Activated T-cell treated with anti-CD3 and anti-CD28 coated beads, Interleukin-2, amount 50 U/mL, for 1 hour (primary cell): ENCODE results near the gene TBC1D8.
"Not testable (repeated sequence)": the region's sequence is repeated elsewhere in the genome, so short reads cannot be mapped to it uniquely, and the experiment has no call there.

ENCODE experiments used
- DNase-seq: peaks from one replicate; pipeline ENCODE4 v3.0.0-alpha.2; 2020

TBC1D8 gene

DNA sequence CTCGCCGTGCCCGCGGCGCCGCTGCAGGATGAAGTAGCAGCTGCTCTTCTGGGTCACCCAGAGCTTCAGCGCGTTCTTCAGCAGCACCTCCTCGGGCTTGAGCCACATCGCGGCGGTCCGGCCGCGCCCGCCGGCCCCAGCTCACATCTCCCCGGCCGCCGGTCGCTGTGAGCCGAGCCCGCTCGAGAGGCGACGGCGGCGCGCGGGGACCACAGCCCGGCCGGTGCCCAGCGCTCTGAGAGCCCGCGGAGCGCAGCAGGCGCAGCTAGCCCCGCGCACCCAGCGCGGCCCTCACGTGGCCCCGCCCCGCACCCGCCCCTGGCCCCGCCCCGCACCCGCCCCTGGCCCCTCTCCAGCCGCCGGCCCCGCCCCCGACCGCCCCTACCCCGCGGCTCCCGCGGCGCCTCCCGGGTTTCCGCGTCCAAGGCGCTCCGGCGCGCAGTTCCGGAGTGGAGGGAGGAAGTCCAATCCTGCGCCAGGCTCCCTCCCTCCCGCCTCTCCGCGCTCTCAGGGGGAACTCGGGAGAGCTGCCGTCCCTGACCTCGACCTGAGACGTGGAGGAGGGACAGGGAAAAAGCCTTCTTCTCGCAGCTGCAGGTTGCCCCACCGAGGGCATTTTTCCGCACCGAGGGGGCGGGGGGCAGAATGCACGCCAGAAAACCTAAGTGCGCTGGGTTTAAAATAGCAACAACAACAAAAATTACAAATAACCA is at the start of gene TBC1D8:
Gene TBC1D8, minus strand, starts transcription at position 237 of the 713 bp plus-strand sequence. Its CDS starts 129 bp downstream, at position 108.
- DNase-seq: peak; percentile 76

DNA sequence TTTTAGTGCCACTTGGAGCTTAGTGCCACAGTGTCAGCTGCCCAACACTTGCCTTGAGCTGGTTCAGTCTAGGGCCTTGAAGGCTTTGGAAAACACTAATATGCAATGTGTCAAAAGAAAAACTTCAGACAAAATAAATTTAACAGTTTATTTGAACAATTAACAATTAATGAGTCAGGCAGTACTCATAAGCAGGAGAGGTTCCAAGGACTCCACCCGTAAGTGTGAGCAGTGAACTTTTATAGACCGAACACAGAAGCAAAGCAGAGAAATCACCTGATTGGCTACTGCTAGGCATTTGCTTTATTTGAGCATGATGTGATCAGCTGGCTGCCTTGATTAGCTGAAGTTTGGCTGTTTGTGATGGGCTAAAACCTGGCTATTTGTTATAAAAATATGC is 49.5 kb upstream of the TBC1D8 start:
- DNase-seq: no peak

DNA sequence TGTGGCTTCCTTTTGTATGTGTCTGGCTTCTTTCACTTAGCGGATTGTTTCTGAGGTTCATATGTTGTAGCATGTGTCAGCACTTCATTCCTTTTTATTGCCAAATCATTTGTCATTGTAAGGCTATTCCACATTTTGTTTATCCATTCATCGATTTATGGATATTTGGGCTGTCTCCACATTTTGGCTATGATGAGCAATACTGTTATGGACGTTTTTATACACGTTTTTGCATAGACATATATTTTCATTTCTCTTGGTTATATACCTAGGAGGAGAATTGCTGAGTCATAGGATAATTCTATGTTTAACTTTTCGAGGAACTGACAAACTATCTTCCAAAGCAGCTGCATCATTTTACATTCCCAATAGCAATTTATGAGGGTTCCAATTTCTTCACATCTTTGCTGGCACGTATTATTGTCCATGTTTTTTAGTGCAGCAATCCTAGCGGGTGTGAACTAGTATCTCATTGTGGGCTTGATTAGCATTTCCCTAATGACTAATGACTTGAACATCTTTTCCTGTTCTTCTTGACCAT is 48.1 kb upstream of the TBC1D8 start:
- no peak for DNase-seq

DNA sequence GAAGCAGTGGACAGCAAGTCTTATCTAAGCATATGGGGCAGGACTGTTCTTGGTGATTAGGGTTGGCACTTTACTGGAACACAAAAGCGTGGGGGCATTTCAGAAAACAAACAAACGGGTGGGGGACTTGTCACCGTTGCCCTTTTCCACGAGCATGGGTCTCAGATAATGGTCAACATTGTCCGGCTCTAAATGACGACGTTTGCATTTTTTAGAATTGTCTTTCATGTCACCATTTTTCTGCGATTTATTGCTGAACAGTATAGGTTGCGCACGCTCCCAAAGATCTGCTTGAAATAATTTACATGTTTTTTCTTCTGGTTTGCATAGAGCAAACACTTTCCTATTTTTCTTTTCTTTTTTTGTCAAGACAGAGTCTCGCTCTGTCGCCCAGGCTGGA is 46.6 kb upstream of the TBC1D8 start:
- no peak for DNase-seq

- no peak for DNase-seq
Observed at GRCh38 chr2:101197215-101197745, 46.1 kb upstream of the TBC1D8 start.

DNA sequence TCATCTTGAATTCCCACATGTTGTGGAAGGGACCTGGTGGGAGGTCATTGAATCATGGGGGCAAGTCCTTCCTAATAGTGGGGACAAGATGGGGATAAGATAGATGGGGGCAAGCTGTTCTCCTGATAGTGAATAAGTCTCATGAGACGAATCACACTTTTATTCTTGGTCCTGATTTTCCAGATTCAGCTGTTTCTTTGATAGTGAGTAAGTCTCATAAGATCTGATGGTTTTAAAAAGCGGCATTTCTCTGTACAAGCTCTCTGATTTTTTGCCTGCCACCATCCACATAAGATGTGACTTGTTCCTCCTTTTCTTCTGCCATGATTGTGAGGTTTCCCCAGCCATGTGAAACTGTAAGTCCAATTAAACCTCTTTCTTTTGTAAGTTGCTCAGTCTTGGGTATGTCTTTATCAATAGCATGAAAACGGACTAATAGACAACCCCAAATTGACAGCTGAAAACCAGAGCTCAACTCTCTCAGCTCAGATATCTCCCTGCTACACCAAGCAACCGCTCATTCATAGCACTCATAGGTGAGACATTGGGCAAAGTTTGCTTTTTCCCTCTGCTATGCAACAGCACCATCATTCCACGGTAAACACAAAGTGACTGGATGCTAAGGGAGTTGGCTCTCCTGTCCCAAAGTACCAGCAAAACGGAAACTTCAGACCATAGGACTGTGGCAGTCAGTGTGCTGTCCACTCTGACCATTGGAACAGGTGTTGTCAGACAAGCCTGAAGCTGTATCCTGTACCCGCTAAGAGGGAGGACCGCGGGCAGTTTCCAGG is 44.9 kb upstream of the TBC1D8 start:
- no peak for DNase-seq

DNA sequence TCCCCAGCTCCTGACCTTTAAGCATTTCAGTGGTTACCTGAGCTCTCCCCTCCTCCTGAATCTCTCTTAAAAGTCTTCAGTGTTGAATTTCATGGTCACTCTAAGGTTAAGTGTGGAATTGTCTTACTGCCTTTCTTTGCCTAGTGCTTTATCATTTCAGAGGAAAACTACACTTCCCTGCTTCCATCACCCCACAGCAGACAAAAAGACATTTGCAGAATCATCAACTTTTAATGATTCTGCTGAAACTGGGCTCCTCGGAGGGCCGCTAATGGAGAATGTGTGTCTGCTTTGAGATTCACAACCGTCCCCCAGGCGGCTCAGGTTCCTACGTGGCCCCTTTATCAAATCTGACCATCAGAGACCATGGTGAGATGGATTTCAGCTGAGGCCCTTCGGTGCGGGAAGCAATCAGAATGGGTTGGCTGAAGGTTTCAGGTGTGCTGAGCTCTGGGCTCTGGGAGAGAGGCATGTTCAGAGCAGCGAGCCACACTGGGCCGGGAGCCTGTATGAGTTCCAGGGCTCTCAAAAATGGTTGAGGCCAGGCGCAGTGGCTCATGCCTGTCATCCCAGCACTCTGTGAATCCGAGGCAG is 41.9 kb upstream of the TBC1D8 start:
- DNase-seq: no peak

DNA sequence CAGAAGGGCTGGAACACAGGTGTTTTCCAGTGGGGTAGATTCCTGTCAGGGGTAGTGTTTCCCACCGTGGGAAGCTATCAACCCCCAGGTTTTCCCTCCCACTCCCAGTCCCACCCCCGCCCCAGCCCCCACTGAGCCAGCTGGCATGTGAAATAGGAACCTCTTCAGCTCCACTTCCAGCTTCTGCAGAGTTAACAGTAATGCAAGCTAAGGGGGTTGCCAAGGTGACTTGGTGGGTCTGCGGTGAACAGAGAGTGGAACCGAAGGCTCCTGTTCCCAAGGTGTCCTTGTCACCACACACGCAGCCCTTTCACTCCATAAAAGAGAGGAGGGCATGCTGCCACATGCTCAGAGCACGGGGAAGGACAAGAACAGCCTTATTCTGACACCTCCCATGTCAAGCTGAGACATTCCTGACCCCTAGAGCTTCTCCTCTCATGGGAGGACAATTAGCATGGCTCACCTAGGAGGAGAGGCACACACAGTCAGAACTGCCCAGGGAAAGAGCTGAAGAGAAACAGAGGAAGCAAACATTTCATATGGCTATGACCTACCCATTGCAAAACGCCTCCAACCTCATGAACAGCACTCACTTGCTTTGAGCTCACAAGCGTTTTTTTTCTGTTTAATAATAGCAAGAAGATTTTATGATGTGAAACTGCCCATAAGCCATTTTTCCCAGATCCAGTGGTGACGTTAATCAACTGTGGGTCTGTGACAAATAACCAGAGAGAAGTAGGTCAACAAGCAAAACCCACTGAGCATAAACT is 39.8 kb upstream of the TBC1D8 start:
- DNase-seq: no peak

DNA sequence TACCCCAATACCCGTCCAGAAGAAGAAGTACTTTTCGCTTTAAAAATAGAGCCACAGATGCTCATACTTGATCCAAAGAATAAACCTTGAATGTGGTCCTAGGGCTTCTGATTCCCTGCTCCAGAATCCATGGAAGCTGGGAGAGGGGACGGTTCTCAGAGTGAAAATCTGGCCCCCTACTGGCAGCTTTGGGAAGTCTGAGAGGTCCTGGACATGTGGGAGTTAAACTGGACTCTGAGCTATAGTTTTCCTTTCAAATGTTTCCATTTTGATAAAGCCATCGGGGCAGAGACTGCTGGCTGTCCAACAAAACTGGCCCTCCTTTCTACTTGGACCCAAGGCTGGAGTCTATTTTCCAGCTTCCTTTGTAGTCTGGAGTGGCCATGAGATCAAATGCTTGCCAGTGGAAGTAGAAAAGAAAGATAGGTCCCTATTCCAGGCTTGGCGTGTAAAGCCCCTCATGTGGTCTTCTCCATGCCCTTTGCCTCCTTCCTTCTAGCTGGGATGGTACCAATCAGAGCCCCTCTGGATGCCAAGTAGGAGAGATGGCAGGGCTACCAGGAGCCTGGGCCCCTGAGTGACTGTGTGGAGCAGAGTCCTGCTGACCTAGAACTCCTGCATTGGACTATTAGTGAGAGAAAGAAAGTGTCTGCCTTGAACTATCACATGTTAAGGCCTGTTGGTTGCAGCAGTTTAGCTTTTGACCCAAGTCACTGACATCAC is 37.7 kb upstream of the TBC1D8 start:
- DNase-seq: no peak

DNA sequence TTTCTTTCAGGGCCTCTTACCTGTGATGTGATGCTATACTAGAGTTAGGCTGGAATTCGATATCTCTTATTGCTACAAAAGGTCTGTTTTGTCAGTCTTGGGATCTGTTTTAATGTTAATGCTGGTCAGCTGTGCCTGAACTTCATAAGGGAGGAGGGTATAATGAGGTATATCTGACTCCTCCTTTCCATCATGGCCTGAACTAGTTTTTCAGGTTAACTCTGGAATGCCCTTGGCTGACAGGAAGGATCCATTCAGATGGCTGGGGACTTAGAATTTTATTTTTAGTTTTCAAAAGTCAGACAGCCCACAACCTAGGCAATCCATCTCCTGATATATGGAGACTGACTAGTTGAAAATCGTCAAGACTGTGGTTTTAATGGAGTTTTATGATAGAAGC is 35.9 kb upstream of the TBC1D8 start:
- DNase-seq: no peak

GRCh38 chr2:101185656-101186055 is 34.5 kb upstream of the TBC1D8 start:
- no peak for DNase-seq

- DNase-seq: no peak
Observed at GRCh38 chr2:101185085-101185484, 33.9 kb upstream of the TBC1D8 start.

- no peak for DNase-seq
Observed at GRCh38 chr2:101179982-101180381, 28.8 kb upstream of the TBC1D8 start.

DNA sequence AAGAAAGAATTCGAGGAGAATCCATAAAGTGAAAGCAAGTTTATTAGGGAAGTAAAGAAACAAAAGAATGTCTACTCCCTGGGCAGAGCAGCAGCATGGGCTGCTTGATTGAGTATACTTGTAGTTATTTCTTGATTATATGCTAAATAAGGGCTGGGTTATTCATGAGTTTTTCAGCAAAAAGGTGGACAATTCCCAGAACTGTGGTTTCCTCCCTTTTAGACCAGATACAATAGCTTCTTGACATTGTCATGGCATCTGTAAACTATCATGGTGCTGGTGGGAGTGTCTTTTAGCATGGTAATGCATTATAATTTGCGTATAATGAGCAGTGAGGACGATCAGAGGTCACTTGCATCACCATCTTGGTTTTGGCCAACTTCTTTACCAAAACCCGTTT is 25.6 kb upstream of the TBC1D8 start:
- DNase-seq: no peak

- no peak for DNase-seq
Observed at GRCh38 chr2:101175991-101176390, 24.8 kb upstream of the TBC1D8 start.

GRCh38 chr2:101173707-101174295 is 22.6 kb upstream of the TBC1D8 start:
- DNase-seq: no peak

- DNase-seq: not testable (repeated sequence)
Observed at GRCh38 chr2:101169822-101170221, 18.6 kb upstream of the TBC1D8 start.

- DNase-seq: no peak
Observed at GRCh38 chr2:101168706-101169105, 17.5 kb upstream of the TBC1D8 start.

- not testable (repeated sequence) for DNase-seq
Observed at GRCh38 chr2:101167532-101167931, 16.4 kb upstream of the TBC1D8 start.

DNA sequence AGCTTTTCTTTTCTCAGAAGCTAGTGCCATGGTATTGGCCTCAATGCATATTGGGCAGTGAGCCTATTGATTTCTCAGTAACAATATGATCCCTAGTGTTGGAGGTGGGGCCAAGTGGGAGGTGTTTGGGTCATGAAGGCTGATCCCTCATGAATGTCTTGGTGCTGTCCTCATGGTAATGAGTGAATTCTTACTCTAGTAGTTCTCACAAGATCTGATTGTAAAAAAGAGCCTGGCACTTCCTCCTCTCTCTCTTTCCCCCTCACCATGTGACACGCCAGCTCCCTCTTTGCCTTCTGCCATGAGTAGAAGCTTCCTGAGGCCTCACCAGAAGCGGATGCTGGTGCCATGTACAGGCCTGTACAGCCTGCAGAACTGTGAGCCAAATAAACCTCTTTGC is 12.8 kb upstream of the TBC1D8 start:
- no peak for DNase-seq

DNA sequence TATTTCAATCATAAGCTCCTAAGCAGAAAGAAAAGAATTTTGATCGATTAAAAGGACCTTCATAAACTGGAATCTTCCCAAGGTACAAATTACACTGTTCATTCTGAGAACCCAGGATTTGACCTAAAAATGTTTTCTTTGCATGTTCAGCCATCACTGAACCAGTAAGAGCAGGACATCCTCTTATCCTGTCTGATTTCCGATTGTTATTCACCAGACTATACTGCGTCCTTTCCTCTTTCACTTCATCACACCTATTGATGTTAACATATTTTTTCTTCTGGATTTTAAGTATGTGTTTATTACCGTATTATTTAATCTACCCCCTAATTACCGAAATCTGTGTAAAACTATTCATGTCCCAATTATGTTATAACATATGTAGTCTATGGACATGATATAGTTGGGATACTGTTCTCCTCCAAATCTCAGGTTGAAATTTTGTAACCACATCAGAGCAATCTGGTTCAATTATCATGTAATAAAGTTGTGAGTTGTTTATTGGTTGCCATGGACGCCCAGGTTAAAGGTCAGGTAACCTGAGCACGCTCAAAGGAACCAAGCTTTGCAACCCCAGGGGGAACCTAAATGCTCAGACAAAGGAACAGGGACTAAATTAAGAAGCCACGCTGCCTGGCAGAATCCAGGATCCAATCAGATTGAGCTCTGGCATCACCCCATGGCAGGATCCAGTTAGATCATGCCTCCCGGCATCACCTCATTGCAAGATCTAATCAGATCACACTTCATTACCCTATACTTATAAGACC is 11.6 kb upstream of the TBC1D8 start:
- no peak for DNase-seq
